ENCODE data around the gene EHD2.
"Not testable (repeated sequence)": the region's sequence is repeated elsewhere in the genome, so short reads cannot be mapped to it uniquely, and the experiment has no call there.

Gene EHD2

DNA sequence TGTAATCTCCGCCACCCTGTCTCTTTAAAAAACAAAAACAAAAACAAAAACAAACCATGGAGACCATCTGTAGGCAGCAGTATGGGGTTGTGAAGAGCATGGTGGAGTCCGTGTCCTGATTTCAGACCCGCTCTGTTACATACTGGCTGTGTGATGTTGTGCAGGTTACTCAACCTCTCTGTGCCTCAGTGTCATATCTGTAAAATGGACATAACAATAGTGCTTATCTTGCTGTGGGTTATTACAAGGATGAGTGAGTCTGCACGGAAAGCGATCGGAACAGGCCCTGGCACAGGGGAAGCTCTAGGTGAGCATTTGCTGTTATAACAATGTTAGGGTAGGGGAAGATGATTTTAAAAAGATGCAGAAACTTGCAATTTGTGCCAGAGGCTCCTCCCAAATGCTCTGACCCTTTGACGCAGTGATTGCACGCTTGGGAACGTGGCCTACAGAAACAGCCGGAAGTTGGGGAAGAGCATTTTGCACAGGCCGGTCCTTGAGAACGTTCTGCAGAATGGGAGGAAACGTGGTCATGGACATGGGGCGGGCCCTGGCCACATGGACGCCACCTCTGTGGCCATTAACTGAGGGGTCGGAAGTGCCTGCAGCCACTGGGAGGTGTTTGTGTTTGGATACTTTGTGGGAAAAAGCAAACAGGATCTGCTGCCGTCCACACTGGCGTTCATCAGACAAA lies 49.5 kb downstream of the EHD2 start:
- H3K9ac ChIP-seq (ENCODE audit: low read length), result no peak overlapping the region
- H3F3A ChIP-seq (ENCODE audit: insufficient read depth), result no peaks in the 10 kb centered on the region
- H3K27ac ChIP-seq (ENCODE audit: low read depth, low read length), result no peak overlapping the region
- TF ChIP-seq, protein P1, sequence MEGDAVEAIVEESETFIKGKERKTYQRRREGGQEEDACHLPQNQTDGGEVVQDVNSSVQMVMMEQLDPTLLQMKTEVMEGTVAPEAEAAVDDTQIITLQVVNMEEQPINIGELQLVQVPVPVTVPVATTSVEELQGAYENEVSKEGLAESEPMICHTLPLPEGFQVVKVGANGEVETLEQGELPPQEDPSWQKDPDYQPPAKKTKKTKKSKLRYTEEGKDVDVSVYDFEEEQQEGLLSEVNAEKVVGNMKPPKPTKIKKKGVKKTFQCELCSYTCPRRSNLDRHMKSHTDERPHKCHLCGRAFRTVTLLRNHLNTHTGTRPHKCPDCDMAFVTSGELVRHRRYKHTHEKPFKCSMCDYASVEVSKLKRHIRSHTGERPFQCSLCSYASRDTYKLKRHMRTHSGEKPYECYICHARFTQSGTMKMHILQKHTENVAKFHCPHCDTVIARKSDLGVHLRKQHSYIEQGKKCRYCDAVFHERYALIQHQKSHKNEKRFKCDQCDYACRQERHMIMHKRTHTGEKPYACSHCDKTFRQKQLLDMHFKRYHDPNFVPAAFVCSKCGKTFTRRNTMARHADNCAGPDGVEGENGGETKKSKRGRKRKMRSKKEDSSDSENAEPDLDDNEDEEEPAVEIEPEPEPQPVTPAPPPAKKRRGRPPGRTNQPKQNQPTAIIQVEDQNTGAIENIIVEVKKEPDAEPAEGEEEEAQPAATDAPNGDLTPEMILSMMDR (IDR thresholded peaks at IDR 0.05; ENCODE audit: insufficient read depth, low read length, poor library complexity, severe bottlenecking), result no peak
- H3K4me2 ChIP-seq (ENCODE audit: low read depth, low read length, poor library complexity, severe bottlenecking), result no peak overlapping the region
- H2AFZ ChIP-seq (ENCODE audit: low read depth, low read length, severe bottlenecking), result no peak overlapping the region
- H3K27me3 ChIP-seq (ENCODE audit: low read length), result no peaks in the 10 kb centered on the region
- H3K79me2 ChIP-seq (ENCODE audit: insufficient read depth, low read length), result no peaks in the 10 kb centered on the region
- H3K4me3 ChIP-seq (ENCODE audit: insufficient read depth, low read length, poor library complexity, severe bottlenecking), result no peak overlapping the region
- no peaks in the 10 kb centered on the region for H3K9me3 ChIP-seq (ENCODE audit: insufficient read depth, low read length)
- no peaks in the 10 kb centered on the region for H3K9me2 ChIP-seq (replicated peaks; ENCODE audit: insufficient read depth, low read length)
- H3K36me3 ChIP-seq (ENCODE audit: low read length), result 0 out of 2 replicates have a peak, but pooled peaks cover 1% of the 10 kb centered on the region
- no peaks in the 10 kb centered on the region for H4K20me1 ChIP-seq (ENCODE audit: low read depth, low read length)

DNA sequence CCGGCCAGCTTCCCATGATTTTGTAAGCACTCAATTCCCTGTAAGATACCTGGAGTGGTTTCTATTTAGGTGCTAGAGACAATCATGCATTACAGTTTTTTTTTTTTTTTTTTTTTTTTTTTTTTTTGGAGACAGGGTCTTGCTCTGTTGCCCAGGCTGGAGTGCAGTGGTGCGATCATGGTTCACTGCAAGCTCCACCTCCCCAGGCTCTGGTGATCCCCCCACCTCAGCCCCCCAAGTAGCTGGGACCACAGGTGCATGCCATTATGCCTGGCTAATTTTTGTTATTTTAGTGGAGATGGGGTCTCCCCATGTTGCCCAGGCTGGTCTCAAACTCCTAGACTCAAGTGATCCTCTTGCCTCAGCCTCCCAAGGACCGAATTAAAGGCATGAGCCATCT lies 51.5 kb downstream of the EHD2 start:
- not testable (repeated sequence) for H2AFZ ChIP-seq (ENCODE audit: low read depth, low read length, severe bottlenecking); H3F3A ChIP-seq (ENCODE audit: insufficient read depth); H3K27me3 ChIP-seq (ENCODE audit: low read length); H3K9me2 ChIP-seq (replicated peaks; ENCODE audit: insufficient read depth, low read length); H3K79me2 ChIP-seq (ENCODE audit: insufficient read depth, low read length); H3K36me3 ChIP-seq (ENCODE audit: low read length); H3K9me3 ChIP-seq (ENCODE audit: insufficient read depth, low read length); H3K4me3 ChIP-seq (ENCODE audit: insufficient read depth, low read length, poor library complexity, severe bottlenecking); H3K27ac ChIP-seq (ENCODE audit: low read depth, low read length); H4K20me1 ChIP-seq (ENCODE audit: low read depth, low read length); H3K4me2 ChIP-seq (ENCODE audit: low read depth, low read length, poor library complexity, severe bottlenecking); H3K9ac ChIP-seq (ENCODE audit: low read length)

DNA sequence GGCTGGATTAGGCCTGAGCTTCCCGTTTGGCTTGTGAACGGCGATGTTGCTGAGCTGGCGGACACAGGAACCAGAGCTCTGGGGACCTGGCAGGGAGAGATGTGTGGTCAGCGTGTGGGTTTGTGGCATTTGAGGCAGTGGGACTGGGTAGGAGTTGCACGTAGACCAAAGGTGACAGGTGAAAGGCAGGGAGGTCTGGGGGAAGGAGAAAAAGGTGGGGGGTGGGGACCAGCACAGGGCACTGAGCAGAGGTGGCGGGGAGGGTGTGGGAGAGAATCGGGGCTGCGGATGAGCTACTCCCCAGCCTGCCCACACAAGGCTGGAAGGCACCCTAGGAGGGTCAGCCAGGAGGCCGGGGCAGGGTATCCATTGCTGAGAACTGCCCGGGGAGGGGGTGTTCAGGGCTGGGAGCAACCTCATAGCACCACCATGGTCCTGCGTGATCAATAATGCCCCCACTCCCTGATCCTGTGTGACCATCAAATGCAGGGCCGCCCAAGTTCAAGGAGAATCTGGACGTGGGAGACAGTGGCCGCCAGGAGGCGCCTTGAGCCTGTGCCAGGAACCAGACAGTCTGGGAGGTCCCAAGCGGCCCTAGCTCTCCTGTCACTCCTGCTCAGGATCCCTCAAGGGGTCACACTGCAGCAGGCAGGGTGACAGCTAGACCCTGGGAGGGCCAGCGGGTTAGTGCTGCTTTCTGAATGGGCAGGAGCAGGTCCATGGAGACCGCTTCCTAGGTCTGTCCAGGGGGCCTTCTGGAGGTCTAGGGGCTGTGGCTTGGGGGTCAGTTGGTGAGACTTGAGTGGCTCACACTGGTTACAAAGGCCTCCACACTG lies 52.5 kb downstream of the EHD2 start:
- no peak overlapping the region for H2AFZ ChIP-seq (ENCODE audit: low read depth, low read length, severe bottlenecking)
- no peaks in the 10 kb centered on the region for H3K27me3 ChIP-seq (ENCODE audit: low read length)
- H3K79me2 ChIP-seq (ENCODE audit: insufficient read depth, low read length), result no peaks in the 10 kb centered on the region
- H3K9me2 ChIP-seq (replicated peaks; ENCODE audit: insufficient read depth, low read length), result no peaks in the 10 kb centered on the region
- no peak overlapping the region for H3K4me3 ChIP-seq (ENCODE audit: insufficient read depth, low read length, poor library complexity, severe bottlenecking)
- no peak overlapping the region for H3K4me2 ChIP-seq (ENCODE audit: low read depth, low read length, poor library complexity, severe bottlenecking)
- H3K9ac ChIP-seq (ENCODE audit: low read length), result no peak overlapping the region
- no peak overlapping the region for H3K27ac ChIP-seq (ENCODE audit: low read depth, low read length)
- no peaks in the 10 kb centered on the region for H4K20me1 ChIP-seq (ENCODE audit: low read depth, low read length)
- H3F3A ChIP-seq (ENCODE audit: insufficient read depth), result peaks cover 3% of the 10 kb centered on the region; the same call in 1 of the 2 replicates
- no peaks in the 10 kb centered on the region for H3K36me3 ChIP-seq (ENCODE audit: low read length)
- H3K9me3 ChIP-seq (ENCODE audit: insufficient read depth, low read length), result no peaks in the 10 kb centered on the region
- TF ChIP-seq, protein P1 (IDR thresholded peaks at IDR 0.05; ENCODE audit: insufficient read depth, low read length, poor library complexity, severe bottlenecking), result peak; percentile 55
- TF ChIP-seq EZH2phosphoT487 (conservative IDR thresholded peaks at IDR 0.05; ENCODE audit: low read length), result no peak

DNA sequence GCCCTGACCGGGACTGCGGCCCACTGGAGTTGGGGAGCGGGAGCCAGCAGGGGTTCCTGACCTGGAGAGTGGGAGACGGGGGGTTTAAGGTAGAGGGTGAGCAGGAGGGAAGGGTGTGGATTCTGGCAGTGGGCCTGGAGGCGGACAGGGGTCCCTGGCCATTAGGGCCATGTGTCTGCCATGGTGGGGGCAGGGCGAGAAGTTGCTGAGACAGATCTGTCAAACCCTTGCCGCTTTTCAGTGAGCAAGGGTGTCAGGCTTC lies 53.1 kb downstream of the EHD2 start:
- Histone ChIP-seq H3K9me3 (ENCODE audit: insufficient read depth, low read length) (no peaks in the 10 kb centered on the region), H3K27me3 (ENCODE audit: low read length) (no peaks in the 10 kb centered on the region), H3K79me2 (ENCODE audit: insufficient read depth, low read length) (no peaks in the 10 kb centered on the region), H4K20me1 (ENCODE audit: low read depth, low read length) (no peaks in the 10 kb centered on the region), H3K9me2 (replicated peaks; ENCODE audit: insufficient read depth, low read length) (no peaks in the 10 kb centered on the region), H2AFZ (ENCODE audit: low read depth, low read length, severe bottlenecking) (no peak overlapping the region), H3K4me2 (ENCODE audit: low read depth, low read length, poor library complexity, severe bottlenecking) (no peak overlapping the region), H3K9ac (ENCODE audit: low read length) (no peak overlapping the region), H3K36me3 (ENCODE audit: low read length) (no peaks in the 10 kb centered on the region), H3F3A (ENCODE audit: insufficient read depth) (peaks cover 3% of the 10 kb centered on the region; the same call in 1 of the 2 replicates), H3K4me3 (ENCODE audit: insufficient read depth, low read length, poor library complexity, severe bottlenecking) (no peak overlapping the region), H3K27ac (ENCODE audit: low read depth, low read length) (no peak overlapping the region)
- TF ChIP-seq, protein P1 (IDR thresholded peaks at IDR 0.05; ENCODE audit: insufficient read depth, low read length, poor library complexity, severe bottlenecking), result no peak
- no peak for TF ChIP-seq EZH2phosphoT487 (conservative IDR thresholded peaks at IDR 0.05; ENCODE audit: low read length)

All from SU-DHL-6 (cell line).